GM23248 (cell line): Measurements from ENCODE around the gene POU2AF1. TPM values are rescaled to one million over a fixed set of nuclear protein-coding genes. Genes with fewer than 3 reads are reported as not detected.
A peak's percentile ranks its signal among the peaks of the same experiment; 100 is the strongest.

ENCODE experiments used
- DNase-seq: peaks from one replicate; pipeline ENCODE4 v3.0.0-alpha.2; 2015
- H2AFZ ChIP-seq: fragments of 200-600 bp; sonication (generic); 2 replicates; pipeline ENCODE4 v1.6.1; 2016; ENCODE audit warnings: antibody characterized with exemption
- H3F3A ChIP-seq: fragments of 200-600 bp; sonication (generic); 2 replicates; pipeline ENCODE4 v1.6.1; 2016; ENCODE audit warnings: mild to moderate bottlenecking, antibody characterized with exemption, mixed run types; ENCODE audit not compliant: insufficient read depth
- H3K27ac ChIP-seq: fragments of 200-600 bp; sonication (generic); 2 replicates; pipeline ENCODE4 v1.5.1; 2016; ENCODE audit warnings: mild to moderate bottlenecking
- H3K27me3 ChIP-seq: fragments of 200-600 bp; sonication (generic); replicated peaks from 2 replicates; pipeline ENCODE4 v1.6.1; 2016; ENCODE audit warnings: mild to moderate bottlenecking; ENCODE audit not compliant: insufficient read depth
- H3K36me3 ChIP-seq: fragments of 200-600 bp; sonication (generic); 2 replicates; pipeline ENCODE4 v1.6.1; 2016; ENCODE audit warnings: low read depth, mild to moderate bottlenecking
- H3K4me1 ChIP-seq: fragments of 200-600 bp; sonication (generic); 2 replicates; pipeline ENCODE4 v1.6.1; 2016; ENCODE audit warnings: mild to moderate bottlenecking; ENCODE audit not compliant: insufficient read depth
- H3K4me2 ChIP-seq: fragments of 200-600 bp; sonication (generic); one replicate; pipeline ENCODE4 v1.6.1; 2016; ENCODE audit warnings: mild to moderate bottlenecking; ENCODE audit not compliant: unreplicated experiment
- H3K4me3 ChIP-seq: fragments of 200-600 bp; sonication (generic); 2 replicates; pipeline ENCODE4 v1.5.1; 2016; ENCODE audit warnings: mild to moderate bottlenecking
- H3K79me2 ChIP-seq: fragments of 200-600 bp; sonication (generic); 2 replicates; pipeline ENCODE4 v1.6.1; 2016; ENCODE audit warnings: mild to moderate bottlenecking; ENCODE audit not compliant: insufficient read depth
- H3K9ac ChIP-seq: fragments of 200-600 bp; sonication (generic); 2 replicates; pipeline ENCODE4 v1.6.1; 2016; ENCODE audit warnings: mild to moderate bottlenecking
- H3K9me2 ChIP-seq: fragments of 200-600 bp; sonication (generic); 2 replicates; pipeline ENCODE4 v1.6.1; 2016; ENCODE audit warnings: mixed run types, mild to moderate bottlenecking, moderate library complexity; ENCODE audit not compliant: insufficient read depth
- H3K9me3 ChIP-seq: fragments of 200-600 bp; sonication (generic); one replicate; pipeline ENCODE4 v1.6.1; 2017; ENCODE audit warnings: low read depth
- H4K20me1 ChIP-seq: fragments of 200-600 bp; sonication (generic); 2 replicates; pipeline ENCODE4 v1.6.0; 2016; ENCODE audit not compliant: insufficient read depth
- EZH2 ChIP-seq: fragments of 200-600 bp; sonication (generic); IDR thresholded peaks from 2 replicates; pipeline ENCODE4 v1.6.1; 2018; ENCODE audit warnings: antibody characterized with exemption, mild to moderate bottlenecking; ENCODE audit not compliant: insufficient read depth, poor library complexity, severe bottlenecking
- EZH2phosphoT487 ChIP-seq: fragments of 200-600 bp; sonication (generic); IDR thresholded peaks from 2 replicates; pipeline ENCODE4 v1.6.1; 2018; ENCODE audit warnings: antibody characterized with exemption, moderate library complexity, mild to moderate bottlenecking, low read depth; ENCODE audit not compliant: insufficient read depth
- WGBS, 2 experiments: methylation state at CpG; one replicate each; pipeline ENCODE4 v1.1.6; 2015 to 2017; ENCODE audit warnings: low lambda C conversion rate in 2 of 2, low coverage in 1 of 2; ENCODE audit errors: missing lambda C conversion rate in 2 of 2; 5-methylcytosine and 5-hydroxymethylcytosine counted together
- in situ Hi-C: fragments of 300-500 bp; cut with MboI; formaldehyde crosslinking; loops from 2 replicates; pipeline ENCODE4 v1.15.0; 2020
- polyA plus RNA-seq: library from polyadenylated mRNA; unstranded; fragments of >200 nt; fragmentation: Nextera tagmentation; extraction: Ambion mirVana; gene quantifications from 2 replicates; pipeline ENCODE4 v1.2.1, GENCODE V29; 2016
- total RNA-seq: library from RNA; depleted of rRNA; stranded (reverse); fragments of >200 nt; shearing (Covaris generic); gene quantifications from 2 replicates; pipeline ENCODE4 v1.2.3, GENCODE V29; 2014

POU2AF1 gene
- total and polyA plus RNA-seq, 2 experiments from 2014 or later, result 0.11 to 0.16 TPM

DNA sequence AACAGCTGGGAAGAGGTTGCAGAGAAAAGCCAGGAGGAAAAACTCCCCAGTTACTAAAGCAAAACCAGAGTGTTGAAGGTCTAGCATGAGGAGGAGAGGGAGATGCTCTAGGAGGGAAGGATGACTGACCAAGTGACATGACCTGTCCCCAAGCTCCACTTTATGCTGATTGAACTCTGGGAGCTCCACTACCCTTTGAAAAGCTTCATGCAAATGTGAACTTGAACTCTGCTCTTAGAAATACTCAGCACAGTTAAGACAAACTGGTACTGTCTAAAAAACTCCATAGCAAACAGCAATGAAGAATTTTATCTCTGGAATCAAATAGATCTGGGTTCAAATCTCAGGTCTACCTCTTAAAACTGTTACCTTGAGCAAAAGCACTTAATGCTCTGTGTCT, 14.5 kb upstream of the POU2AF1 start:
- DNase-seq, result no peak
- H3K27ac ChIP-seq, result no peak overlapping the region

GRCh38 chr11:111393096-111393495, 14.0 kb upstream of the POU2AF1 start:
- Histone ChIP-seq H3K79me2 (no peaks in the 10 kb centered on the region), H3K9ac (no peak overlapping the region), H4K20me1 (no peaks in the 10 kb centered on the region), H3K9me2 (no peaks in the 10 kb centered on the region), H3F3A (no peaks in the 10 kb centered on the region), H3K36me3 (no peaks in the 10 kb centered on the region), H3K27me3 (peaks cover 43% of the 10 kb centered on the region), H3K9me3 (no peaks in the 10 kb centered on the region), H3K4me2 (no peak overlapping the region), H3K27ac (no peak overlapping the region), H3K4me3 (no peak overlapping the region), H3K4me1 (no peaks in the 10 kb centered on the region), H2AFZ (no peak overlapping the region)
- in situ Hi-C loops, result no loop called here
- 50 to 51% methylated on average over 5 of the region's 5 CpGs for WGBS, 2 experiments
- DNase-seq, result peak; percentile 30
- no peak for TF ChIP-seq EZH2
- TF ChIP-seq EZH2phosphoT487, result no peak

More for the DNA sequence above, 14.5 kb upstream of the POU2AF1 start:
- Histone ChIP-seq H3K36me3 (no peaks in the 10 kb centered on the region), H3K4me1 (no peaks in the 10 kb centered on the region), H3K4me2 (no peak overlapping the region), H3F3A (no peaks in the 10 kb centered on the region), H3K9me3 (no peaks in the 10 kb centered on the region), H3K79me2 (no peaks in the 10 kb centered on the region), H3K9ac (no peak overlapping the region), H3K9me2 (no peaks in the 10 kb centered on the region), H3K4me3 (no peak overlapping the region), H2AFZ (no peak overlapping the region), H4K20me1 (no peaks in the 10 kb centered on the region), H3K27me3 (peaks cover 43% of the 10 kb centered on the region)
- in situ Hi-C loops, result no loop called here
- TF ChIP-seq EZH2 (no peak), EZH2phosphoT487 (no peak)

GRCh38 chr11:111392552-111392951, 13.5 kb upstream of the POU2AF1 start:
- no peaks in the 10 kb centered on the region for H3K4me1 ChIP-seq
- no peaks in the 10 kb centered on the region for H3K36me3 ChIP-seq
- no peak overlapping the region for H3K27ac ChIP-seq
- H3K9me2 ChIP-seq, result no peaks in the 10 kb centered on the region
- H3K4me3 ChIP-seq, result no peak overlapping the region
- no peak for DNase-seq
- 90 to 93% methylated on average over 4 of the region's 4 CpGs for WGBS, 2 experiments
- no peak overlapping the region for H3K9ac ChIP-seq
- H3K79me2 ChIP-seq, result no peaks in the 10 kb centered on the region
- no peak overlapping the region for H3K4me2 ChIP-seq
- in situ Hi-C loops, result no loop called here
- TF ChIP-seq EZH2 (no peak), EZH2phosphoT487 (no peak)
- no peaks in the 10 kb centered on the region for H3F3A ChIP-seq
- H2AFZ ChIP-seq, result no peak overlapping the region
- peaks cover 43% of the 10 kb centered on the region for H3K27me3 ChIP-seq
- H4K20me1 ChIP-seq, result no peaks in the 10 kb centered on the region
- no peaks in the 10 kb centered on the region for H3K9me3 ChIP-seq

DNA sequence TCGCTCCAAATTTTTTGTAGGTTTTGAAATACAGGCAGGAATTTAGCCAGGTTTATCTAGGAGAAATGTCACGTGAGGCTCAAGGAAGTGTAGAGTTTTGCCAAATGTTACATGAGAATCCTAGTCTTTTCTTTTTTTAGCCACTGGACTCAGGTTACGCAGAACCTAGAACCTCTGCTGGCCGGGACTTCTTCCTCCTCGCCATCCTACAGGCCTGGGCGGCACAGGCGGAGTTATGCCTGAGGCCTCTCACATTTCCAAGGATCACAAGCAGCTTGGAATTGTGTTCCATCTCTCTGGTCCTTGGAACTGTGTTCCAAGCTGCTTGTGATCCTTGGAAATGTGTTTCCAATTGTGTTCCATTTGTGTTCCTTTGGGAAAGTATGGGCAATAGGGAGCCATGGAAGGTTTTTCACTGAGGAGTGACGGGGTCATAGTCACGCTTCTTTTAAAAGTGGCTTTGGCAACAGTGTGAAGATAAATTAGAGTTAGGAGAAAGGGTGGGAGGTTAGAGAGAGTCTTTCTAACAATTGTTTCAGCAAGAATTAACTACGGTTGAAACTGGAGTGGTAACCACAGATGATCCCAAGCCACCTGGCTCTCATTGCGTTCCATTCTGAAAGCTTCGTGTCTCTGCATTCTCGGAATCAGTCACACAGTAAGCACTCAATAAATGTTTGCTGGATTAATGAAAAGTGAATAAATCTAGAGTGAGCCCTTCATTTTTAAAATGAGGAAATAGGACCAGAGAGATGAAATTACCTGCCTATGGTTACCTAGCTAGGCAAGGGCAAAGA, 12.5 kb upstream of the POU2AF1 start:
- no peak overlapping the region for H3K27ac ChIP-seq
- no peak for TF ChIP-seq EZH2phosphoT487
- no peak for TF ChIP-seq EZH2
- no peaks in the 10 kb centered on the region for H3K4me1 ChIP-seq
- WGBS, 2 experiments, result 70 to 74% methylated on average over 13 of the region's 13 CpGs
- no peak for DNase-seq
- H3F3A ChIP-seq, result no peaks in the 10 kb centered on the region
- H3K4me3 ChIP-seq, result no peak overlapping the region
- H3K27me3 ChIP-seq, result peaks cover 43% of the 10 kb centered on the region
- no peaks in the 10 kb centered on the region for H3K79me2 ChIP-seq
- no peak overlapping the region for H3K4me2 ChIP-seq
- in situ Hi-C loops, result no loop called here
- H3K9me3 ChIP-seq, result no peaks in the 10 kb centered on the region
- no peaks in the 10 kb centered on the region for H3K9me2 ChIP-seq
- no peaks in the 10 kb centered on the region for H3K36me3 ChIP-seq
- H3K9ac ChIP-seq, result no peak overlapping the region
- no peaks in the 10 kb centered on the region for H4K20me1 ChIP-seq
- H2AFZ ChIP-seq, result no peak overlapping the region
